Measurements from ENCODE around the gene PARVG.

PARVG gene

DNA sequence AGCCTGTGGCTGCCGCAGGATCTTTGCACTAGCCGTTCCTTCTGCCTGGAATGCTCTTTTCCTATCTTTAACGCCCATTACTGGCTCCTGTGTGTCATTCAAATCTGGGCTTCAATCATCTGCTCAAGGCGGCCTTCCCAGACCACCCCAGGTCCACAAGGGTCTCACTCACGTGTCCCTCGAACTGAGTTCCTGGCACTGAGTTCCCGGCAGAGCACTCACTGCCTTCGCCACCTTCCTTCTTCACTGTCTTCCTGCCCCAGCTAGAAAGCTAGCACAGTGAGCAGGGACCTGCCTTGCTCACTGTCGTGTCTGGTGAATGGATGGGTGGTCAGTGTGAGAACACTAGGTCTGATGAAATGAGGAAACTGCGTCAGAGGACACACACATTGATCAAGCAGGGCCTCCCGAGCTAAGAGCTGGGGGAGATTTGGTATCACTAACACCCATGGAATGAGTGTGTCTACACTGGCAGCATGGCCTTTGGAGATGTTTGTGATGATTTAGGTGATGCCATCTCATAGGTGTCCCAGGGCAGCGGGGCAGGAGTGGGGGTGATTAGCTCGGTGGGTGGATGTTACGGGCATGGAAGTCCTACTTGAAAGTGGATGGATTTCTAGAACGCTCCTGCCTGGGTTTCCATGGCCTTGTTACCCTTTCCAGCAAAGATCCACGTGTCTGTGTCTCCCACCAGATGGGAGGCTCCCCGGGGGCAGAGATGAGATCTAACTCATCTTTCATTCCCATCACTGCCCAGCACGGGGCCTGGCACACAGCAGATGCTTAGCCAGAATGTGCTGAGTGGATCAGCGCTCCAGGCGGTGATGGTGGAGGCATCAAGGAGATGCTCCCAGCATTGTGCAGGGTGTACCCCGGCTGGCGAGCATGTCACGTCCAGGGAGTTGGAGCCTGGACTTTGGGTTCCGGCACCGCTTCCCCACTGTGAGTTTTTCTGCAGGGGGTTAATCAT, 67.5 kb downstream of the PARVG start:
- DNase-seq: no peak

DNA sequence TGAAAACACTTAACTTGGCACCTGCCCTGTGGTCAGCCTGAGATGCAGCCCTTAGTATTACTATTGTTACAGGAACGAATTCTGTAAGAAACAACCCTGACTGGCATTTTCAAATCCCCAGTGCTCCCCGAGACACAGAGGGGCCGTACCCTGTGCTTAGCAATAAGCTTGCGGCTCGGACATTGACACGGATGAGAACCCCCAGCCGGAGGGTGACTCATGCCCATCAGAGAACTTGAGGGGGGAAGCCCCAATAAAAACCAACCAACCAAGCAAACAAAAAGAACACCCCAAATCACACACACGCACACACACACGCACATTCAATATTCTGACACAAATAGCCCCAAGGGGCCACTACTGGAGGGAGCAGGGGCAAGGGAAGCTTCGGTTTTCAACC, 68.2 kb downstream of the PARVG start:
- DNase-seq: no peak

DNA sequence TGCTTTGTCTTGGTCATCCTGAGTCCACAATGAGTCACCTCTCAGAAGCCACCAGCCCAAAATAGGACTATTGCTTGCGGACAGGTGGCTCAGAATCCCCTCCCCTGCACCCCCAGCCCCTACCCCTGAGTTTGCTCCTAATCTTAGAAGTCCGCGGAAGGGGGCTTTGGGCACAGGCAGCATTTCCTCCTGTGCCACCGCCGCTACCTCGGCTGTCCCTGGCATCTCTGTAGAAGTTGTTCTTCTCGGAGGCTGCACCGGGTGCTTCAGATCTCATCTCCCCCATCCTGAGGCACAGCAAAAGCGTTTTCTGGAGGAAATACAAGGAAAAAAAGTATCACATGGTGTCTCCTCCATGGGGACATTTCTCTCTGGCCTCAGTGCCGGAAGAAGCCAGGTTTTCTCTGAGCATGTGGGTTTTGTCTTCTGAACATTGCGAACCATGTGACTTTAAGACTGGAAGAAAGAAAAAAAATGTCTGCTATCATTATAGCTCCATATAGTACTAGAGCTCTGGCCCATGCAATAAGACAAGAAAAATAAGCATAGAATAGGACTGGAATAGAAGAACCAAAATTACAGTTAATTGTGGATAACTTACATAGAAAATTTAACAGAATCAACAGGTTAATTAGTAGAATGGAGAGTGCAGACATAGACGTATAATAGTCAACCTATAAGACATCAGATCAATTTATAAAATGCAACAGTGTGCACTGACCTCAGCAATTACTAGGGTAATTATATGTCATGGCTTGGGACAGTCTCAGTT, 68.8 kb downstream of the PARVG start:
- no peak for DNase-seq

DNA sequence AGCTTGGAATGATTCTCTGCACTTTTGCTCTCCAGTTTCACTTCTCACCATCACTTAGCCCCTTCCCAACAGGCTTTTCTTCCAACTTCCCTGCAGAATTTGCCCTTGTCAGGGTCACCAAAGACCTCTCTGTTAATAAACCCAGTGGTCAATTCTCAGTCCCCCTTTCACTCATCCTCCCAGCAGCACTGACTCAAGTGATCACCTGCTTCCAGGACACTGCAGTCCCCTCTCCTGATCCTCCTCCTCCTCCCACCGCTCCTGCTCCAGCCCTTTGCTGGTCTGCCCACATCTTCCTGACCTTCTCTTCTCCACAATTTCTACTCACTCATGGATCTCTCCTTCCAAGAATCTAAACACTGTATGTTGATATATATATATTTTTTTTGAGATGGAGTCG, 74.1 kb downstream of the PARVG start:
- no peak for DNase-seq

DNA sequence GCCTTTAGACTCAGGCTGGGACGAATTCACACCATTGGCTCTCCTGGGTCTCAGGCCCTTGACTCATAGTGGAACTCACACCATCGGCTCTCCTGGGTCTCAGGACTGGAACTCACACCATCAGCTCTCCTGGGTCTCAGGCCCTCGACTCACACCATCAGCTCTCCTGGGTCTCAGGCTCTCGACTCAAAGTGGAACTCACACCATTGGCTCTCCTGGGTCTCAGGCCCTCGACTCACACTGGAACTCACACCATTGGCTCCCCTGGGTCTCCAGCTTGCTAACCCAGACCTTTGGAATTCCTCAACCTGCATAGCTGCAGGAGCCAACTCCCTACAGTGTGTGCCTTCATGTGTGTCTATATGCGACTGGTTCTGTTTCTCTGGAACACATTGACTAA, 75.4 kb downstream of the PARVG start:
- no peak for DNase-seq

DNA sequence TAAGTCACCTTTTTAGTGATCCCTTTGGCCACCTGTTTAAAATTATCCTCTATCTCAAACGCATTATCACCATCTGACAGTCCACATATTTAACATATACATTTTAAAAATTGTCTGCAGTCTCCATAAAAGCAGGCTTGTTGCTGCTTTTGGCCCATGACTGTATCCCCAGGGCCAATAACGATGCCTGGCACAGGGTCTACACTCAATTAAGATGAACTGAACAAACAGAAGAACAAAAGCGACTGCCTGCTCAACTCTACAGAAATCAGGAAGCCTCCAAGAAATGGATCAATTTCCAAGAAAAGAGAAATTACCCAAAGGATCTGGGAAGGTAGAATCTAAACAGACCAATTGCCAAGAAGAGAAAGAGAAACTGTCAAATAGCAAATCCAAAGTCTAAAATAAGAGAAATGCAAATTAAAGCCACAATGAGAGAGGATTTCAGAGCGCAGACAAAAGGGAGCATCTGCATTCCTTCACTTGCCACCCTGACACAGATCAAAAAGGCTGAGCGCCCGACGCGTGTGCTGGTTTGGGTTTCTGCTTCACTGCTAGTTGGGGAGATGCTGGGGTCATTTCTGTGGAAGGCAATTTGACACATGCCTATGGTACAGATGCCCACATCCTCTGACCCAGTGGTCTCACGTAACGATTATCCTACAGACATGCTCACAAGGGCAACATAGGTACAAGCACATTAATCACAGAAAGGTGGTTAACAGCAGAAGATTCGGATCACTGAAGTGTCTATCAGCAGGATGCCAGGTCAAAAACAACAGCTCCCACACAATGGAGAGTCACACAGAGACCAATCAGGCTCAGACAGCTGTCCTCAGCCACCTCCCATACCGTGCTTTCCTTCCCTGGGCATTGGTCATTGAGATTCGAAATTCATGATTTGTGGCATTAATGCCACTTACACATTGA, 76.1 kb downstream of the PARVG start:
- DNase-seq: no peak

Measured in hippocampal formation (tissue), 2 donors.